Retinal pigment epithelial cell (primary cell): ENCODE measurements around the gene MATCAP1.
A peak's percentile ranks its signal among the peaks of the same experiment; 100 is the strongest.

ENCODE experiments used
- DNase-seq: peaks from one replicate; pipeline ENCODE4 v3.0.0-alpha.2; 2010; ENCODE audit warnings: low read depth
- H3K4me3 ChIP-seq: 2 replicates; pipeline ENCODE4 v1.5.1; 2011; ENCODE audit warnings: mild to moderate bottlenecking, low read length, control low read depth, moderate library complexity
- CTCF ChIP-seq: conservative IDR thresholded peaks from 2 replicates; pipeline ENCODE4 v1.5.1; 2011; ENCODE audit warnings: low read depth, low read length, control low read depth, inconsistent platforms

MATCAP1 gene

GRCh38 chr16:67184453-67184994, 761 bp upstream of the MATCAP1 start:
- H3K4me3 ChIP-seq = peak overlapping the region; percentile 45
- TF ChIP-seq CTCF = no peak
- DNase-seq = no peak

- no peak for DNase-seq
- TF ChIP-seq CTCF = no peak
- peak overlapping the region; percentile 45 for H3K4me3 ChIP-seq
These were observed 508 bp downstream of the MATCAP1 start for GRCh38 chr16:67183284-67183626.

GRCh38 chr16:67182288-67182687, 1.5 kb downstream of the MATCAP1 start:
- no peak for DNase-seq
- TF ChIP-seq CTCF = no peak
- H3K4me3 ChIP-seq = no peak overlapping the region

GRCh38 chr16:67181346-67181745, 2.4 kb downstream of the MATCAP1 start:
- no peak for TF ChIP-seq CTCF
- no peak overlapping the region for H3K4me3 ChIP-seq

GRCh38 chr16:67180166-67180565, 3.6 kb downstream of the MATCAP1 start:
- TF ChIP-seq CTCF = no peak
- H3K4me3 ChIP-seq = no peak overlapping the region
- no peak for DNase-seq

More at GRCh38 chr16:67181346-67181745, 2.4 kb downstream of the MATCAP1 start:
- DNase-seq = no peak

- TF ChIP-seq CTCF = peak; percentile 18
- H3K4me3 ChIP-seq = no peak overlapping the region
- DNase-seq = no peak
These were observed 4.2 kb downstream of the MATCAP1 start for GRCh38 chr16:67179421-67180080.
